IMR-90 (cell line): ENCODE results near the gene PJA1. TPM values are rescaled to one million over a fixed set of nuclear protein-coding genes. Genes with fewer than 3 reads are reported as not detected.

Source experiments
- ATAC-seq: fragments of 200-7000 bp; cut with Tn5 transposase; 2 replicates; pipeline ENCODE4 v1.9.1; 2020; ENCODE audit warnings: low read depth, mild to moderate bottlenecking, moderate library complexity
- BruUV-seq: library from RNA; stranded (reverse); fragments of 400-500 nt; replicated peaks from 2 replicates; lab custom pipeline; 2021; lab: Mats Ljungman, UMichigan
- CTCF ChIA-PET: fragments of 300-600 bp; formaldehyde crosslinking; extraction: SDS; loops from one replicate; lab custom pipeline; 2021; ENCODE audit warnings: antibody characterized with exemption; lab: Yijun Ruan, JAX
- POLR2A ChIA-PET: fragments of 300-600 bp; sonication (Branson Sonifier 250); formaldehyde crosslinking; loops from one replicate; lab custom pipeline; 2022; ENCODE audit warnings: antibody characterized with exemption; ENCODE audit not compliant: unreplicated experiment; lab: Charles Lee
- DNase-seq: peaks from one replicate; pipeline ENCODE4 v3.0.0; 2013
- H2AFZ ChIP-seq: replicated peaks from 2 replicates; pipeline ENCODE3; 2013; ENCODE audit warnings: low read length, mild to moderate bottlenecking; ENCODE audit not compliant: poor library complexity
- H2AK5ac ChIP-seq: 2 replicates; pipeline ENCODE4 v1.6.1; 2013; ENCODE audit warnings: low read depth, low read length, inconsistent platforms
- H2AK9ac ChIP-seq: replicated peaks from 2 replicates; pipeline ENCODE3; 2013; ENCODE audit warnings: mild to moderate bottlenecking, low read depth, low read length, moderate library complexity; ENCODE audit not compliant: poor library complexity
- H2BK120ac ChIP-seq: 2 replicates; pipeline ENCODE4 v1.6.1; 2013; ENCODE audit warnings: low read depth, low read length, inconsistent platforms
- H2BK15ac ChIP-seq: 3 replicates; pipeline ENCODE4 v1.6.1; 2013; ENCODE audit warnings: low read depth, low read length, inconsistent platforms
- H2BK20ac ChIP-seq: 2 replicates; pipeline ENCODE4 v1.6.1; 2013; ENCODE audit warnings: low read depth, mild to moderate bottlenecking, inconsistent platforms, low read length, moderate library complexity
- H2BK5ac ChIP-seq: 2 replicates; pipeline ENCODE4 v1.6.1; 2013; ENCODE audit warnings: mild to moderate bottlenecking, low read depth, low read length, inconsistent platforms; ENCODE audit not compliant: poor library complexity, severe bottlenecking
- H3K14ac ChIP-seq: replicated peaks from 2 replicates; pipeline ENCODE4 v1.6.1; 2013; ENCODE audit warnings: low read depth, low read length, inconsistent platforms
- H3K18ac ChIP-seq: 2 replicates; pipeline ENCODE4 v1.6.1; 2013; ENCODE audit warnings: low read depth, low read length, control low read depth
- H3K23ac ChIP-seq: 2 replicates; pipeline ENCODE4 v1.6.1; 2013; ENCODE audit warnings: low read depth, low read length, inconsistent platforms
- H3K27ac ChIP-seq: 2 replicates; pipeline ENCODE4 v1.5.1; 2013; ENCODE audit warnings: mild to moderate bottlenecking, control low read depth, low read length; ENCODE audit not compliant: insufficient read depth
- H3K27me3 ChIP-seq: 2 replicates; pipeline ENCODE4 v1.6.1; 2013; ENCODE audit warnings: low read length; ENCODE audit not compliant: control insufficient read depth, insufficient read depth
- H3K36me3 ChIP-seq: 2 replicates; pipeline ENCODE4 v1.6.1; 2013; ENCODE audit warnings: low read length, mixed read lengths; ENCODE audit not compliant: control insufficient read depth, insufficient read depth
- H3K4ac ChIP-seq: 2 replicates; pipeline ENCODE4 v1.6.1; 2013; ENCODE audit warnings: low read depth, low read length, inconsistent platforms
- H3K4me1 ChIP-seq: 2 replicates; pipeline ENCODE4 v1.6.1; 2013; ENCODE audit warnings: low read length, mixed read lengths; ENCODE audit not compliant: control insufficient read depth, insufficient read depth
- H3K4me2 ChIP-seq: 2 replicates; pipeline ENCODE4 v1.6.1; 2013; ENCODE audit warnings: low read depth, mild to moderate bottlenecking, control low read depth, low read length, moderate library complexity
- H3K4me3 ChIP-seq: 2 replicates; pipeline ENCODE4 v1.5.1; 2013; ENCODE audit warnings: low read depth, mild to moderate bottlenecking, control low read depth, low read length, moderate library complexity; ENCODE audit not compliant: insufficient read depth
- H3K56ac ChIP-seq: 2 replicates; pipeline ENCODE4 v1.6.1; 2013; ENCODE audit warnings: low read length, inconsistent platforms; ENCODE audit not compliant: insufficient read depth; ENCODE audit errors: extremely low read depth
- H3K79me1 ChIP-seq, 2 experiments: 2 replicates each; pipeline ENCODE4 v1.6.1; 2013; ENCODE audit warnings: low read length in 2 of 2, inconsistent platforms in 1 of 2, low read depth in 1 of 2
- H3K9ac ChIP-seq: 2 replicates; pipeline ENCODE4 v1.6.1; 2013; ENCODE audit warnings: low read depth, low read length, control low read depth
- H3K9me1 ChIP-seq: 2 replicates; pipeline ENCODE4 v1.6.1; 2013; ENCODE audit warnings: low read length, inconsistent platforms; ENCODE audit not compliant: insufficient read depth
- H3K9me3 ChIP-seq: 2 replicates; pipeline ENCODE4 v1.6.1; 2013; ENCODE audit warnings: low read length; ENCODE audit not compliant: control insufficient read depth, insufficient read depth
- H4K20me1 ChIP-seq: 2 replicates; pipeline ENCODE4 v1.6.1; 2013; ENCODE audit warnings: low read length, inconsistent platforms; ENCODE audit not compliant: insufficient read depth
- H4K5ac ChIP-seq: 2 replicates; pipeline ENCODE4 v1.6.1; 2013; ENCODE audit warnings: mild to moderate bottlenecking, low read depth, low read length, control low read depth
- H4K8ac ChIP-seq, 2 experiments: 2 replicates each; pipeline ENCODE4 v1.6.1; 2013; ENCODE audit warnings: low read depth in 2 of 2, low read length in 2 of 2, control low read depth in 1 of 2, inconsistent platforms in 1 of 2
- H4K91ac ChIP-seq: 2 replicates; pipeline ENCODE4 v1.6.1; 2013; ENCODE audit warnings: low read depth, low read length, inconsistent platforms; ENCODE audit not compliant: insufficient read depth
- BHLHE40 ChIP-seq: fragments of 150-350 bp; IDR thresholded peaks from 2 replicates; pipeline ENCODE4 v1.6.1; 2016; ENCODE audit warnings: mild to moderate bottlenecking, low read depth, low read length
- CEBPB ChIP-seq: IDR thresholded peaks from 2 replicates; pipeline ENCODE4 v1.6.1; 2012; ENCODE audit warnings: low read depth, low read length, improper control_type of control experiment
- CHD1 ChIP-seq: IDR thresholded peaks from 2 replicates; pipeline ENCODE4 v1.6.1; 2012; ENCODE audit warnings: low read depth, low read length, improper control_type of control experiment
- ELK1 ChIP-seq: fragments of 150-350 bp; IDR thresholded peaks from 2 replicates; pipeline ENCODE4 v1.6.1; 2016; ENCODE audit warnings: low read depth, mild to moderate bottlenecking, low read length, moderate library complexity, borderline replicate concordance
- FOS ChIP-seq: fragments of 150-350 bp; IDR thresholded peaks from 2 replicates; pipeline ENCODE4 v1.6.1; 2016; ENCODE audit warnings: low read depth, low read length
- MAZ ChIP-seq: IDR thresholded peaks from 2 replicates; pipeline ENCODE4 v1.6.1; 2012; ENCODE audit warnings: low read depth, mild to moderate bottlenecking, low read length, improper control_type of control experiment, moderate library complexity, borderline replicate concordance
- MXI1 ChIP-seq: IDR thresholded peaks from 2 replicates; pipeline ENCODE4 v1.6.1; 2012; ENCODE audit warnings: low read depth, mild to moderate bottlenecking, low read length, moderate library complexity, borderline replicate concordance
- NFE2L2 ChIP-seq: fragments of 150-350 bp; IDR thresholded peaks from 2 replicates; pipeline ENCODE4 v1.6.1; 2016; ENCODE audit warnings: low read depth, mild to moderate bottlenecking, low read length
- RAD21 ChIP-seq: IDR thresholded peaks from 2 replicates; pipeline ENCODE4 v1.6.1; 2012; ENCODE audit warnings: low read length, improper control_type of control experiment
- RFX5 ChIP-seq: IDR thresholded peaks from 2 replicates; pipeline ENCODE4 v1.8.0; 2012; ENCODE audit warnings: low read depth, mild to moderate bottlenecking, low read length, moderate library complexity
- WGBS, 2 experiments: methylation state at CpG; one replicate each; pipeline versions ENCODE4 v1.1.5 to v1.1.7; 2013; ENCODE audit warnings: missing lambda C conversion rate in 2 of 2; ENCODE audit not compliant: insufficient read length in 1 of 2; ENCODE audit errors: extremely low coverage in 2 of 2; 5-methylcytosine and 5-hydroxymethylcytosine counted together
- dilution Hi-C: fragments of 300-500 bp; cut with HindIII; formaldehyde crosslinking; loops from one replicate; pipeline ENCODE4 v1.14.3; 2018; ENCODE audit warnings: low sequenced_read_pairs; ENCODE audit not compliant: unreplicated experiment
- in situ Hi-C: fragments of 300-500 bp; cut with MboI; formaldehyde crosslinking; loops from 3 replicates; pipeline ENCODE4 v1.14.3; 2019; ENCODE audit warnings: low sequenced_read_pairs, inconsistent platforms, mixed read lengths
- intact Hi-C: fragments of 100-400 bp; cut with micrococcal nuclease; formaldehyde crosslinking; loops from 2 replicates; pipeline ENCODE4 v1.10.0; 2022
- polyA plus RNA-seq, 3 experiments: library from polyadenylated mRNA; depleted of rRNA; stranded (reverse); fragments of >200 nt; gene quantifications; 2 replicates each; pipeline ENCODE4 v1.2.3, GENCODE V29; 2012; ENCODE audit warnings: low replicate concordance in 1 of 3
- total RNA-seq: library from RNA; depleted of rRNA; stranded (reverse); fragments of >200 nt; gene quantifications from 2 replicates; pipeline ENCODE4 v1.2.3, GENCODE V29; 2012
- TF ChIP-seq, protein P1 (sequence below): fragments of 150-350 bp; IDR thresholded peaks from 2 replicates; pipeline ENCODE4 v1.6.1; 2017; ENCODE audit warnings: mild to moderate bottlenecking, antibody characterized with exemption, low read length, low read depth

PJA1 gene
- total and polyA plus RNA-seq, 2 of the 4 experiments (the other 2 are of a cell fraction) = 15.1 to 24.4 TPM

- TF ChIP-seq ELK1 (no peak), FOS (no peak), BHLHE40 (no peak), CEBPB (no peak), NFE2L2 (no peak), MXI1 (no peak), MAZ (no peak), RFX5 (no peak), CHD1 (no peak), RAD21 (no peak)
- TF ChIP-seq, protein P1, sequence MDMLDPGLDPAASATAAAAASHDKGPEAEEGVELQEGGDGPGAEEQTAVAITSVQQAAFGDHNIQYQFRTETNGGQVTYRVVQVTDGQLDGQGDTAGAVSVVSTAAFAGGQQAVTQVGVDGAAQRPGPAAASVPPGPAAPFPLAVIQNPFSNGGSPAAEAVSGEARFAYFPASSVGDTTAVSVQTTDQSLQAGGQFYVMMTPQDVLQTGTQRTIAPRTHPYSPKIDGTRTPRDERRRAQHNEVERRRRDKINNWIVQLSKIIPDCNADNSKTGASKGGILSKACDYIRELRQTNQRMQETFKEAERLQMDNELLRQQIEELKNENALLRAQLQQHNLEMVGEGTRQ = no peak
These were observed 42.0 kb upstream of the PJA1 start for GRCh38 chrX:69207216-69207615.

More at GRCh38 chrX:69207216-69207615, 42.0 kb upstream of the PJA1 start:
- no peak overlapping the region for H4K91ac ChIP-seq
- no peak overlapping the region for H3K4me3 ChIP-seq
- no peak overlapping the region for H2BK20ac ChIP-seq
- H3K18ac ChIP-seq = no peak overlapping the region
- ATAC-seq = no peak
- no peak overlapping the region for H3K23ac ChIP-seq
- no peak overlapping the region for H2BK15ac ChIP-seq
- no peak overlapping the region for H3K14ac ChIP-seq
- no peaks in the 10 kb centered on the region for H3K36me3 ChIP-seq
- H3K4me2 ChIP-seq = no peak overlapping the region
- H2BK120ac ChIP-seq = no peak overlapping the region
- H3K9ac ChIP-seq = no peak overlapping the region
- H3K27ac ChIP-seq = no peak overlapping the region
- DNase-seq = no peak
- ChIA-PET POLR2A (no interaction called here), CTCF (no interaction called here)
- H3K4me1 ChIP-seq = no peaks in the 10 kb centered on the region
- dilution Hi-C loops (no loop called here), in situ Hi-C loops (no loop called here), intact Hi-C loops (no loop called here)
- H4K8ac ChIP-seq = no peak overlapping the region
- no peak overlapping the region for H2AFZ ChIP-seq
- H3K4ac ChIP-seq = no peak overlapping the region
- no CpG with 5 or more reads among the region's 3 CpGs for WGBS, 2 experiments
- no peak overlapping the region for H2AK5ac ChIP-seq
- H4K20me1 ChIP-seq = no peaks in the 10 kb centered on the region
- peaks cover 44% of the 10 kb centered on the region for H3K27me3 ChIP-seq
- H3K9me3 ChIP-seq = peaks cover 5% of the 10 kb centered on the region
- BruUV-seq = no TSS peak
- no peak overlapping the region for H2BK5ac ChIP-seq
- H3K56ac ChIP-seq = no peak overlapping the region
- no peak overlapping the region for H2AK9ac ChIP-seq
- H4K5ac ChIP-seq = no peak overlapping the region
- H3K79me1 ChIP-seq = no peaks in the 10 kb centered on the region
- no peaks in the 10 kb centered on the region for H3K9me1 ChIP-seq
